K562 (cell line): Measurements from ENCODE around the gene KAT5. TPM values are rescaled to one million over a fixed set of nuclear protein-coding genes. Genes with fewer than 3 reads are reported as not detected.
A peak's percentile ranks its signal among the peaks of the same experiment; 100 is the strongest.

ENCODE experiments used
- CBX1 ChIP-seq: sonication (generic); IDR thresholded peaks from 2 replicates; pipeline ENCODE4 v1.6.1; 2016; ENCODE audit warnings: antibody characterized with exemption, low read depth, mild to moderate bottlenecking
- CSDE1 ChIP-seq, 2 experiments: fragments of 450-650 bp; IDR thresholded peaks; 2 replicates each; pipeline ENCODE4 v1.6.1; 2016; ENCODE audit warnings: mild to moderate bottlenecking in 1 of 2
- EP300 ChIP-seq: IDR thresholded peaks from 2 replicates; pipeline ENCODE4 v1.6.1; 2012; ENCODE audit warnings: low read length, improper control_type of control experiment
- ERF ChIP-seq: fragments of 450-650 bp; formaldehyde crosslinking; IDR thresholded peaks from 2 replicates; pipeline ENCODE4 v1.4.0; 2020; ENCODE audit warnings: mild to moderate bottlenecking, mixed read lengths
- FOSL1 ChIP-seq: fragments of 200-800 bp; sonication (Bioruptor generic); conservative IDR thresholded peaks from 2 replicates; pipeline ENCODE4 v1.6.1; 2016; ENCODE audit warnings: missing genetic modification characterization, missing compliant biosample characterization
- HIVEP1 ChIP-seq: fragments of 250-450 bp; sonication (Bioruptor Pico); IDR thresholded peaks from 2 replicates; pipeline ENCODE4 v1.4.0; 2020; ENCODE audit warnings: mild to moderate bottlenecking
- KAT7 ChIP-seq: sonication (generic); formaldehyde crosslinking; IDR thresholded peaks from 2 replicates; pipeline ENCODE4 v1.8.0; 2022; ENCODE audit warnings: missing genetic modification reagents, mild to moderate bottlenecking, borderline replicate concordance
- MXI1 ChIP-seq: IDR thresholded peaks from 2 replicates; pipeline ENCODE4 v1.6.1; 2011; ENCODE audit warnings: low read depth, mild to moderate bottlenecking, improper control_type of control experiment, low read length
- NONO ChIP-seq, 2 experiments: fragments of 200-400 bp in 1 of 2; fragments of 450-650 bp in 1 of 2; formaldehyde crosslinking in 1 of 2; IDR thresholded peaks; 2 replicates each; pipeline ENCODE4 v1.6.1; 2017; ENCODE audit warnings: low read depth in 2 of 2, mild to moderate bottlenecking in 2 of 2, moderate library complexity in 2 of 2, low read length in 1 of 2
- PML ChIP-seq: IDR thresholded peaks from 2 replicates; pipeline ENCODE4 v1.6.1; 2012; ENCODE audit warnings: low read length, inconsistent platforms
- POLR2B ChIP-seq: fragments of 450-650 bp; IDR thresholded peaks from 2 replicates; pipeline ENCODE4 v1.6.1; 2018; ENCODE audit warnings: low read depth; ENCODE audit not compliant: partially characterized antibody
- RB1 ChIP-seq: fragments of 450-650 bp; IDR thresholded peaks from 2 replicates; pipeline ENCODE4 v1.6.1; 2017; ENCODE audit warnings: low read depth, mild to moderate bottlenecking
- SMARCE1 ChIP-seq: fragments of 450-650 bp; IDR thresholded peaks from 2 replicates; pipeline ENCODE4 v1.7.1; 2016; ENCODE audit warnings: mild to moderate bottlenecking
- SNRNP70 ChIP-seq: fragments of 200-400 bp; formaldehyde crosslinking; optimal IDR thresholded peaks from 2 replicates; pipeline ENCODE3; 2017; ENCODE audit warnings: low read depth, low read length
- SRSF9 ChIP-seq: fragments of 200-400 bp; formaldehyde crosslinking; IDR thresholded peaks from 2 replicates; pipeline ENCODE4 v1.6.1; 2017; ENCODE audit warnings: low read depth, low read length, borderline replicate concordance
- ZKSCAN3 ChIP-seq: fragments of 250-450 bp; sonication (Bioruptor Pico); IDR thresholded peaks from 2 replicates; pipeline ENCODE4 v1.4.0; 2020
- ZNF224 ChIP-seq: sonication (generic); formaldehyde crosslinking; IDR thresholded peaks from 2 replicates; pipeline ENCODE4 v1.8.0; 2022; ENCODE audit warnings: mild to moderate bottlenecking, missing genetic modification reagents
- ZNF41 ChIP-seq: fragments of 250-450 bp; sonication (Bioruptor Pico); conservative IDR thresholded peaks from 2 replicates; pipeline ENCODE4 v1.4.0; 2020; ENCODE audit warnings: mild to moderate bottlenecking
- ZNF431 ChIP-seq: sonication (generic); formaldehyde crosslinking; IDR thresholded peaks from 2 replicates; pipeline ENCODE4 v1.8.0; 2022; ENCODE audit warnings: mild to moderate bottlenecking, missing genetic modification reagents
- ZNF445 ChIP-seq: fragments of 250-450 bp; sonication (Bioruptor Pico); IDR thresholded peaks from 2 replicates; pipeline ENCODE4 v1.4.0; 2020; ENCODE audit warnings: low read depth, mild to moderate bottlenecking, moderate library complexity
- ZZZ3 ChIP-seq: fragments of 450-650 bp; IDR thresholded peaks from 2 replicates; pipeline ENCODE4 v1.6.1; 2016; ENCODE audit warnings: antibody characterized with exemption, mild to moderate bottlenecking, moderate library complexity
- polyA plus RNA-seq, 8 experiments: library from polyadenylated mRNA; depleted of rRNA in 4 of 8; stranded (reverse) in 5 of 8; unstranded in 3 of 8; fragments of >200 nt; fragmentation: Nextera tagmentation in 2 of 8; fragmentation: Illumina TruSeq in 1 of 8; extraction: Ambion mirVana in 2 of 8; extraction: Trizol in 1 of 8; gene quantifications; 2 replicates each; pipeline versions ENCODE4 v1.2.1 to v1.2.3, GENCODE V29; 2011 to 2014; ENCODE audit warnings: inconsistent platforms in 1 of 8, missing spikeins in 1 of 8
- total RNA-seq, 7 experiments: library from RNA; depleted of rRNA in 6 of 7; stranded (reverse); fragments of >200 nt in 6 of 7; fragmentation: Illumina TruSeq in 2 of 7; extraction: Trizol in 2 of 7; gene quantifications; 2 replicates each; pipeline versions ENCODE4 v1.2.1 to v1.2.3, GENCODE V29; 2011 to 2021; ENCODE audit warnings: low replicate concordance in 1 of 7
- TF ChIP-seq, protein P1 (sequence below): fragments of 250-450 bp; sonication (Bioruptor Pico); IDR thresholded peaks from 2 replicates; pipeline ENCODE4 v1.5.0; 2020; ENCODE audit warnings: mild to moderate bottlenecking
- TF ChIP-seq, protein P2 (sequence below): fragments of 450-650 bp; IDR thresholded peaks from 2 replicates; pipeline ENCODE4 v1.7.0; 2016; ENCODE audit warnings: borderline replicate concordance
- TF ChIP-seq, protein P3 (sequence below), 2 experiments: fragments of 450-650 bp; IDR thresholded peaks; 2 replicates each; pipeline ENCODE4 v1.6.1; 2016
- TF ChIP-seq, protein P4 (sequence below): sonication (generic); formaldehyde crosslinking; IDR thresholded peaks from 2 replicates; pipeline ENCODE4 v1.9.0; 2022; ENCODE audit warnings: mild to moderate bottlenecking, missing genetic modification reagents
- TF ChIP-seq, protein P5 (sequence below): fragments of 450-650 bp; formaldehyde crosslinking; IDR thresholded peaks from 2 replicates; pipeline ENCODE4 v1.4.0; 2020; ENCODE audit warnings: mild to moderate bottlenecking, mixed read lengths

KAT5 gene
- total and polyA plus RNA-seq, 9 of the 15 experiments (the other 6 are each of a cell fraction or from before 2014, with no cell fraction given) = 3.6 to 76.8 (median 52.7) TPM

DNA sequence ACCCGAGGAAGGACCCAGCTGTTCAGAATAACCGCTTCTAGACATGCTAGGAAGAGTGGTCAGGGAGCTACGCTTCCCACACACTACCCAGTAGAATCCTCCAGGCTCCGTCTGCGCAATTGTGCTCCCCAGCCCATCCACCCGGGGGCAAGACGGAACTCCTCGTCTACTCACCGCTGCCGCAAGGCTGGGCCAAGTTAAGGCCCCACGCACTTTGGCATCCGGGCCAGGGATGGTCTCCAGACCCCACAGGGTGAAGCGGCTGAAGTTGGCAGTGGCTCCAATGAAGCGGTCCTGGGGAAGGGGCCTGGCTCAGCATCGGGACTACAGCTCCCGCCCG lies 7.8 kb downstream of the KAT5 start (continued):
- TF ChIP-seq MXI1 = no peak
- 0 out of 2 replicates have a peak, but pooled peaks have one; percentile 13 for TF ChIP-seq ZNF431
- TF ChIP-seq CBX1 = no peak
- no peak for TF ChIP-seq SNRNP70
- no peak for TF ChIP-seq ZNF41 (CRISPR knock-in tag)
- no peak for TF ChIP-seq EP300
- no peak for TF ChIP-seq PML
- no peak for TF ChIP-seq HIVEP1
- TF ChIP-seq, protein P1, sequence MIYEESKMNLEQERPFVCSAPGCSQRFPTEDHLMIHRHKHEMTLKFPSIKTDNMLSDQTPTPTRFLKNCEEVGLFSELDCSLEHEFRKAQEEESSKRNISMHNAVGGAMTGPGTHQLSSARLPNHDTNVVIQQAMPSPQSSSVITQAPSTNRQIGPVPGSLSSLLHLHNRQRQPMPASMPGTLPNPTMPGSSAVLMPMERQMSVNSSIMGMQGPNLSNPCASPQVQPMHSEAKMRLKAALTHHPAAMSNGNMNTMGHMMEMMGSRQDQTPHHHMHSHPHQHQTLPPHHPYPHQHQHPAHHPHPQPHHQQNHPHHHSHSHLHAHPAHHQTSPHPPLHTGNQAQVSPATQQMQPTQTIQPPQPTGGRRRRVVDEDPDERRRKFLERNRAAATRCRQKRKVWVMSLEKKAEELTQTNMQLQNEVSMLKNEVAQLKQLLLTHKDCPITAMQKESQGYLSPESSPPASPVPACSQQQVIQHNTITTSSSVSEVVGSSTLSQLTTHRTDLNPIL (CRISPR knock-in tag) = no peak
- TF ChIP-seq, protein P2, sequence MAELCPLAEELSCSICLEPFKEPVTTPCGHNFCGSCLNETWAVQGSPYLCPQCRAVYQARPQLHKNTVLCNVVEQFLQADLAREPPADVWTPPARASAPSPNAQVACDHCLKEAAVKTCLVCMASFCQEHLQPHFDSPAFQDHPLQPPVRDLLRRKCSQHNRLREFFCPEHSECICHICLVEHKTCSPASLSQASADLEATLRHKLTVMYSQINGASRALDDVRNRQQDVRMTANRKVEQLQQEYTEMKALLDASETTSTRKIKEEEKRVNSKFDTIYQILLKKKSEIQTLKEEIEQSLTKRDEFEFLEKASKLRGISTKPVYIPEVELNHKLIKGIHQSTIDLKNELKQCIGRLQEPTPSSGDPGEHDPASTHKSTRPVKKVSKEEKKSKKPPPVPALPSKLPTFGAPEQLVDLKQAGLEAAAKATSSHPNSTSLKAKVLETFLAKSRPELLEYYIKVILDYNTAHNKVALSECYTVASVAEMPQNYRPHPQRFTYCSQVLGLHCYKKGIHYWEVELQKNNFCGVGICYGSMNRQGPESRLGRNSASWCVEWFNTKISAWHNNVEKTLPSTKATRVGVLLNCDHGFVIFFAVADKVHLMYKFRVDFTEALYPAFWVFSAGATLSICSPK = no peak
- TF ChIP-seq ZZZ3 = no peak
- no peak for TF ChIP-seq SRSF9
- no peak for TF ChIP-seq RB1
- TF ChIP-seq SMARCE1 = no peak
- TF ChIP-seq, protein P3, sequence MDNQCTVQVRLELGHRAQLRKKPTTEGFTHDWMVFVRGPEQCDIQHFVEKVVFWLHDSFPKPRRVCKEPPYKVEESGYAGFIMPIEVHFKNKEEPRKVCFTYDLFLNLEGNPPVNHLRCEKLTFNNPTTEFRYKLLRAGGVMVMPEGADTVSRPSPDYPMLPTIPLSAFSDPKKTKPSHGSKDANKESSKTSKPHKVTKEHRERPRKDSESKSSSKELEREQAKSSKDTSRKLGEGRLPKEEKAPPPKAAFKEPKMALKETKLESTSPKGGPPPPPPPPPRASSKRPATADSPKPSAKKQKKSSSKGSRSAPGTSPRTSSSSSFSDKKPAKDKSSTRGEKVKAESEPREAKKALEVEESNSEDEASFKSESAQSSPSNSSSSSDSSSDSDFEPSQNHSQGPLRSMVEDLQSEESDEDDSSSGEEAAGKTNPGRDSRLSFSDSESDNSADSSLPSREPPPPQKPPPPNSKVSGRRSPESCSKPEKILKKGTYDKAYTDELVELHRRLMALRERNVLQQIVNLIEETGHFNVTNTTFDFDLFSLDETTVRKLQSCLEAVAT (IDR thresholded peaks at IDR 0.05) = no peak
- TF ChIP-seq ZKSCAN3 (CRISPR knock-in tag) = no peak
- TF ChIP-seq, protein P4, sequence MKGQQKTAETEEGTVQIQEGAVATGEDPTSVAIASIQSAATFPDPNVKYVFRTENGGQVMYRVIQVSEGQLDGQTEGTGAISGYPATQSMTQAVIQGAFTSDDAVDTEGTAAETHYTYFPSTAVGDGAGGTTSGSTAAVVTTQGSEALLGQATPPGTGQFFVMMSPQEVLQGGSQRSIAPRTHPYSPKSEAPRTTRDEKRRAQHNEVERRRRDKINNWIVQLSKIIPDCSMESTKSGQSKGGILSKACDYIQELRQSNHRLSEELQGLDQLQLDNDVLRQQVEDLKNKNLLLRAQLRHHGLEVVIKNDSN (CRISPR knock-in tag) = no peak
- TF ChIP-seq, protein P5, sequence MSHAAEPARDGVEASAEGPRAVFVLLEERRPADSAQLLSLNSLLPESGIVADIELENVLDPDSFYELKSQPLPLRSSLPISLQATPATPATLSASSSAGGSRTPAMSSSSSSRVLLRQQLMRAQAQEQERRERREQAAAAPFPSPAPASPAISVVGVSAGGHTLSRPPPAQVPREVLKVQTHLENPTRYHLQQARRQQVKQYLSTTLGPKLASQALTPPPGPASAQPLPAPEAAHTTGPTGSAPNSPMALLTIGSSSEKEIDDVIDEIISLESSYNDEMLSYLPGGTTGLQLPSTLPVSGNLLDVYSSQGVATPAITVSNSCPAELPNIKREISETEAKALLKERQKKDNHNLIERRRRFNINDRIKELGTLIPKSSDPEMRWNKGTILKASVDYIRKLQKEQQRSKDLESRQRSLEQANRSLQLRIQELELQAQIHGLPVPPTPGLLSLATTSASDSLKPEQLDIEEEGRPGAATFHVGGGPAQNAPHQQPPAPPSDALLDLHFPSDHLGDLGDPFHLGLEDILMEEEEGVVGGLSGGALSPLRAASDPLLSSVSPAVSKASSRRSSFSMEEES = no peak
- no peak for TF ChIP-seq NONO (IDR thresholded peaks at IDR 0.05; ENCODE audit: low read depth in 2 of 2, low read length in 1 of 2)
- no peak for TF ChIP-seq KAT7 (CRISPR knock-in tag)
- TF ChIP-seq ERF (CRISPR knock-in tag) = 0 out of 2 replicates have a peak, but pooled peaks have one; percentile 58
- peak; percentile 12 for TF ChIP-seq POLR2B
- no peak for TF ChIP-seq FOSL1 (tag)
- no peak for TF ChIP-seq ZNF445
- no peak for TF ChIP-seq ZNF224 (CRISPR knock-in tag)
- no peak for TF ChIP-seq CSDE1 (IDR thresholded peaks at IDR 0.05)
